ENCODE data around the gene ATXN1. TPM values are rescaled to one million over a fixed set of nuclear protein-coding genes. Genes with fewer than 3 reads are reported as not detected.

The ATXN1 gene
- total RNA-seq, 1 experiment from 2014 or later = 25.6 TPM

GRCh38 chr6:16319813-16320532 lies 441.3 kb downstream of the ATXN1 start:
- no peaks in the 10 kb centered on the region for H3K36me3 ChIP-seq (ENCODE audit: insufficient read depth, low read length, poor library complexity, severe bottlenecking)
- peak overlapping the region; percentile 27 for H3K4me3 ChIP-seq (ENCODE audit: low read depth, low read length, poor library complexity, severe bottlenecking)
- intact Hi-C loops (cut with micrococcal nuclease; ENCODE audit: unreplicated experiment) = no loop called here
- ChIA-PET POLR2A (ENCODE audit: low non-redundant PET) (interaction anchor here (0.6 kb wide), 1 partner anchor 32 kb away, joined by 3 read pairs; no protein-coding TSS in a partner anchor), CTCF (no interaction called here)
- peak; percentile 93 for DNase-seq (ENCODE audit: low spot score)
- H3K9me3 ChIP-seq (ENCODE audit: low read depth, low read length, poor library complexity, severe bottlenecking) = no peaks in the 10 kb centered on the region
- no TSS peak for BruUV-seq (replicated peaks)
- H3K27ac ChIP-seq (ENCODE audit: low read depth, low read length, poor library complexity, severe bottlenecking) = peak overlapping the region; percentile 72
- H3K27me3 ChIP-seq (replicated peaks; ENCODE audit: insufficient read depth, low read depth, low read length, poor library complexity) = no peaks in the 10 kb centered on the region
- peaks cover 54% of the 10 kb centered on the region for H3K4me1 ChIP-seq (ENCODE audit: insufficient read depth, low read length, poor library complexity, severe bottlenecking)
- TF ChIP-seq CTCF (conservative IDR thresholded peaks at IDR 0.05; ENCODE audit: low read depth, low read length) (no peak), EZH2 (IDR thresholded peaks at IDR 0.05; ENCODE audit: borderline replicate concordance, low read depth, low read length, poor library complexity, severe bottlenecking) (no peak)

GRCh38 chr6:16318953-16319720 lies 442.1 kb downstream of the ATXN1 start:
- Histone ChIP-seq H3K9me3 (ENCODE audit: low read depth, low read length, poor library complexity, severe bottlenecking) (no peaks in the 10 kb centered on the region), H3K27me3 (replicated peaks; ENCODE audit: insufficient read depth, low read depth, low read length, poor library complexity) (no peaks in the 10 kb centered on the region), H3K36me3 (ENCODE audit: insufficient read depth, low read length, poor library complexity, severe bottlenecking) (no peaks in the 10 kb centered on the region), H3K4me1 (ENCODE audit: insufficient read depth, low read length, poor library complexity, severe bottlenecking) (peaks cover 54% of the 10 kb centered on the region), H3K27ac (ENCODE audit: low read depth, low read length, poor library complexity, severe bottlenecking) (peak overlapping the region; percentile 72), H3K4me3 (ENCODE audit: low read depth, low read length, poor library complexity, severe bottlenecking) (no peak overlapping the region)
- intact Hi-C loops (cut with micrococcal nuclease; ENCODE audit: unreplicated experiment) = no loop called here
- no peak for DNase-seq (ENCODE audit: low spot score)
- no TSS peak for BruUV-seq (replicated peaks)
- POLR2A ChIA-PET (ENCODE audit: low non-redundant PET) = no interaction called here
- CTCF ChIA-PET = interaction anchor here (0.6 kb wide), 1 partner anchor 13 kb away, joined by 3 read pairs; no protein-coding TSS in a partner anchor
- TF ChIP-seq EZH2 (IDR thresholded peaks at IDR 0.05; ENCODE audit: borderline replicate concordance, low read depth, low read length, poor library complexity, severe bottlenecking) (no peak), CTCF (conservative IDR thresholded peaks at IDR 0.05; ENCODE audit: low read depth, low read length) (no peak)

GRCh38 chr6:16318538-16318937 lies 442.7 kb downstream of the ATXN1 start:
- H3K4me3 ChIP-seq (ENCODE audit: low read depth, low read length, poor library complexity, severe bottlenecking) = no peak overlapping the region
- no peak for TF ChIP-seq CTCF (conservative IDR thresholded peaks at IDR 0.05; ENCODE audit: low read depth, low read length)
- no peak for DNase-seq (ENCODE audit: low spot score)
- intact Hi-C loops (cut with micrococcal nuclease; ENCODE audit: unreplicated experiment) = no loop called here
- no peaks in the 10 kb centered on the region for H3K36me3 ChIP-seq (ENCODE audit: insufficient read depth, low read length, poor library complexity, severe bottlenecking)
- ChIA-PET CTCF (interaction anchor here (0.6 kb wide), 1 partner anchor 13 kb away, joined by 3 read pairs; no protein-coding TSS in a partner anchor), POLR2A (ENCODE audit: low non-redundant PET) (no interaction called here)
- BruUV-seq (replicated peaks) = no TSS peak
- H3K27ac ChIP-seq (ENCODE audit: low read depth, low read length, poor library complexity, severe bottlenecking) = peak overlapping the region; percentile 43
- H3K4me1 ChIP-seq (ENCODE audit: insufficient read depth, low read length, poor library complexity, severe bottlenecking) = peaks cover 54% of the 10 kb centered on the region
- no peaks in the 10 kb centered on the region for H3K9me3 ChIP-seq (ENCODE audit: low read depth, low read length, poor library complexity, severe bottlenecking)
- no peaks in the 10 kb centered on the region for H3K27me3 ChIP-seq (replicated peaks; ENCODE audit: insufficient read depth, low read depth, low read length, poor library complexity)
